ENCODE data around the gene ZC3H18.
"Not testable (repeated sequence)": the region's sequence is repeated elsewhere in the genome, so short reads cannot be mapped to it uniquely, and the experiment has no call there.

The ZC3H18 gene

GRCh38 chr16:88609426-88609825, 39.2 kb downstream of the ZC3H18 start:
- not testable (repeated sequence) for DNase-seq

GRCh38 chr16:88610080-88610479, 39.9 kb downstream of the ZC3H18 start:
- no peak for DNase-seq

GRCh38 chr16:88610909-88611812, 41.0 kb downstream of the ZC3H18 start:
- no peak for DNase-seq

GRCh38 chr16:88613293-88613692, 43.1 kb downstream of the ZC3H18 start:
- DNase-seq: no peak

GRCh38 chr16:88613911-88614817, 44.0 kb downstream of the ZC3H18 start:
- no peak for DNase-seq

GRCh38 chr16:88614818-88615580, 44.8 kb downstream of the ZC3H18 start:
- DNase-seq: no peak

- no peak for DNase-seq
These were observed 46.1 kb downstream of the ZC3H18 start for GRCh38 chr16:88616320-88616719.

GRCh38 chr16:88616736-88617135, 46.5 kb downstream of the ZC3H18 start:
- no peak for DNase-seq

- no peak for DNase-seq
These were observed 47.2 kb downstream of the ZC3H18 start for GRCh38 chr16:88617268-88618031.

- no peak for DNase-seq
These were observed 48.2 kb downstream of the ZC3H18 start for GRCh38 chr16:88618182-88618955.

GRCh38 chr16:88618956-88619667, 48.9 kb downstream of the ZC3H18 start:
- no peak for DNase-seq

GRCh38 chr16:88619859-88620815, 49.9 kb downstream of the ZC3H18 start:
- DNase-seq: no peak

GRCh38 chr16:88622125-88622524, 51.9 kb downstream of the ZC3H18 start:
- no peak for DNase-seq

GRCh38 chr16:88622866-88623265, 52.7 kb downstream of the ZC3H18 start:
- DNase-seq: no peak

- DNase-seq: no peak
These were observed 53.7 kb downstream of the ZC3H18 start for GRCh38 chr16:88623858-88624257.

- DNase-seq: no peak
These were observed 54.3 kb downstream of the ZC3H18 start for GRCh38 chr16:88624481-88624880.

GRCh38 chr16:88624977-88625576, 54.9 kb downstream of the ZC3H18 start:
- DNase-seq: no peak

GRCh38 chr16:88626646-88627045, 56.4 kb downstream of the ZC3H18 start:
- no peak for DNase-seq

All from NCI-H1048 (cell line).